Mesenchymal stem cell (in vitro differentiated cells and primary cell): ENCODE data around the gene GATB.

Experiments used
- DNase-seq: peaks from one replicate; pipeline ENCODE4 v3.0.0-alpha.2; 2013
- H2AFZ ChIP-seq: one replicate; pipeline ENCODE4 v1.6.1; 2013; ENCODE audit warnings: low read depth, mild to moderate bottlenecking, control low read depth, inconsistent platforms, low read length, moderate library complexity
- H2AK5ac ChIP-seq: 2 replicates; pipeline ENCODE4 v1.6.1; 2013; ENCODE audit warnings: low read length, moderate library complexity, mild to moderate bottlenecking, inconsistent platforms; ENCODE audit not compliant: severe bottlenecking
- H2BK120ac ChIP-seq: one replicate; pipeline ENCODE4 v1.6.1; 2013; ENCODE audit warnings: low read depth, mild to moderate bottlenecking, inconsistent platforms, low read length, moderate library complexity
- H2BK12ac ChIP-seq, 2 experiments: one replicate each; pipeline ENCODE4 v1.6.1; 2013; ENCODE audit warnings: inconsistent platforms in 2 of 2, low read length in 2 of 2, mild to moderate bottlenecking in 2 of 2, moderate library complexity in 2 of 2, control low read depth in 1 of 2
- H2BK15ac ChIP-seq: one replicate; pipeline ENCODE4 v1.6.1; 2013; ENCODE audit warnings: mild to moderate bottlenecking, low read depth, inconsistent platforms; ENCODE audit not compliant: poor library complexity, severe bottlenecking
- H2BK5ac ChIP-seq: 2 replicates; pipeline ENCODE4 v1.6.1; 2013; ENCODE audit warnings: low read depth, mild to moderate bottlenecking, low read length, control low read depth, inconsistent platforms; ENCODE audit not compliant: poor library complexity, severe bottlenecking
- H3K14ac ChIP-seq, 2 experiments: one replicate each; pipeline ENCODE4 v1.6.1; 2013; ENCODE audit warnings: inconsistent platforms in 2 of 2, low read length in 2 of 2, control low read depth in 1 of 2, mild to moderate bottlenecking in 1 of 2, moderate library complexity in 1 of 2
- H3K18ac ChIP-seq, 2 experiments: one replicate each; pipeline ENCODE4 v1.6.1; 2013; ENCODE audit warnings: inconsistent platforms in 2 of 2, low read length in 2 of 2, control low read depth in 1 of 2, low read depth in 1 of 2, mild to moderate bottlenecking in 1 of 2
- H3K23ac ChIP-seq, 2 experiments: one replicate each; pipeline ENCODE4 v1.6.1; 2013; ENCODE audit warnings: inconsistent platforms in 2 of 2, low read length in 2 of 2, mild to moderate bottlenecking in 2 of 2, moderate library complexity in 2 of 2, control low read depth in 1 of 2
- H3K27ac ChIP-seq: 2 replicates; pipeline ENCODE4 v1.5.1; 2013; ENCODE audit warnings: mild to moderate bottlenecking, moderate library complexity, low read length, control low read depth, inconsistent platforms; ENCODE audit not compliant: poor library complexity, severe bottlenecking
- H3K27me3 ChIP-seq, 2 experiments: 2 replicates each; pipeline versions ENCODE4 v1.6.1 to v1.7.0; 2013; ENCODE audit warnings: low read length in 2 of 2, mild to moderate bottlenecking in 2 of 2, moderate library complexity in 2 of 2, control low read depth in 1 of 2, inconsistent platforms in 1 of 2; ENCODE audit not compliant: control insufficient read depth in 1 of 2, insufficient read depth in 1 of 2
- H3K36me3 ChIP-seq, 2 experiments: 2 replicates each; pipeline versions ENCODE4 v1.6.1 to v1.7.0; 2013; ENCODE audit warnings: low read length in 2 of 2, control low read depth in 1 of 2, inconsistent platforms in 1 of 2, low read depth in 1 of 2, mild to moderate bottlenecking in 1 of 2; ENCODE audit not compliant: insufficient read depth in 2 of 2, control insufficient read depth in 1 of 2
- H3K4ac ChIP-seq, 2 experiments: one replicate each; pipeline ENCODE4 v1.6.1; 2013; ENCODE audit warnings: inconsistent platforms in 2 of 2, low read length in 2 of 2, mild to moderate bottlenecking in 2 of 2, moderate library complexity in 2 of 2, control low read depth in 1 of 2, low read depth in 1 of 2
- H3K4me1 ChIP-seq: 2 replicates; pipeline ENCODE4 v1.6.1; 2013; ENCODE audit warnings: low read depth, low read length, control low read depth; ENCODE audit not compliant: control insufficient read depth, insufficient read depth
- H3K4me2 ChIP-seq: 2 replicates; pipeline ENCODE4 v1.6.1; 2013; ENCODE audit warnings: low read length, mild to moderate bottlenecking, inconsistent platforms; ENCODE audit not compliant: poor library complexity, severe bottlenecking
- H3K4me3 ChIP-seq, 2 experiments: 2 replicates each; pipeline versions ENCODE4 v1.5.1 to v1.7.0; 2013; ENCODE audit warnings: low read length in 2 of 2, mild to moderate bottlenecking in 2 of 2, control low read depth in 1 of 2, low read depth in 1 of 2; ENCODE audit not compliant: insufficient read depth in 1 of 2
- H3K79me1 ChIP-seq: replicated peaks from 2 replicates; pipeline ENCODE4 v1.6.1; 2013; ENCODE audit warnings: mild to moderate bottlenecking, control low read depth, low read length, inconsistent platforms; ENCODE audit not compliant: poor library complexity, severe bottlenecking
- H3K9ac ChIP-seq: 2 replicates; pipeline ENCODE4 v1.7.0; 2013; ENCODE audit warnings: mild to moderate bottlenecking, low read length, moderate library complexity
- H3K9me3 ChIP-seq: 2 replicates; pipeline ENCODE4 v1.7.0; 2013; ENCODE audit warnings: mild to moderate bottlenecking, low read length; ENCODE audit not compliant: control insufficient read depth
- H4K8ac ChIP-seq: one replicate; pipeline ENCODE4 v1.6.1; 2013; ENCODE audit warnings: inconsistent platforms, mild to moderate bottlenecking, low read length, moderate library complexity
- H4K91ac ChIP-seq: one replicate; pipeline ENCODE4 v1.6.1; 2013; ENCODE audit warnings: mild to moderate bottlenecking, low read length, inconsistent platforms
- WGBS: methylation state at CpG from one replicate; pipeline ENCODE4 v1.1.7; 2013; ENCODE audit warnings: mixed read lengths; 5-methylcytosine and 5-hydroxymethylcytosine counted together

GATB gene

DNA sequence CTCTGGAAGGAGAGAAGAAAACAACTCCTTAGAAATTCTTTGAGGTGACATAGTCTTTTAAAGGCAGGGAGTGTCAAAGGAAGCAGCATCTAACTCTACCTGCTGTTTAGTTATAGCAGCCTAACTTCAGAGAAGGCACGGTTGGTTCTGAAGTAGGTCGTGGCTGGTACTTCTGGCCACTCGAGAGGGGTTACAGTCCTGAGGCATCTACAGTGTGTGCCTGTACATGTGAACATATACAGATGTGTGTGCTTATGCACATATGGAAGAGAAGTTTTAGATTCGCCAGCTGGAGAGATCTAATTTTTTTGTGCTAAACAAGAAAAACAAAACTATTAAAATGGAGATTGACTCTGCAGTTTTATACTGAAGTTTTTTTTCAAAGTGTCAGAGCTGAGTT, 52.7 kb downstream of the GATB start:
- Histone ChIP-seq H4K8ac (no peak overlapping the region), H3K18ac (no peak overlapping the region), H2AFZ (no peak overlapping the region), H2BK12ac (no peak overlapping the region), H3K79me1 (no peaks in the 10 kb centered on the region), H3K23ac (no peak overlapping the region), H2AK5ac (no peak overlapping the region), H3K4me2 (no peak overlapping the region), H3K4ac (no peak overlapping the region), H3K27me3 (no peaks in the 10 kb centered on the region), H3K9ac (no peak overlapping the region), H2BK15ac (no peak overlapping the region), H2BK120ac (no peak overlapping the region), H2BK5ac (no peak overlapping the region), H3K4me1 (no peaks in the 10 kb centered on the region), H3K9me3 (no peaks in the 10 kb centered on the region), H3K36me3 (peaks cover 14 to 25% of the 10 kb centered on the region in 2 experiments), H4K91ac (no peak overlapping the region), H3K27ac (no peak overlapping the region), H3K4me3 (no peak overlapping the region), H3K14ac (no peak overlapping the region)
- DNase-seq = no peak
- 93% methylated on average over 4 of the region's 4 CpGs for WGBS

DNA sequence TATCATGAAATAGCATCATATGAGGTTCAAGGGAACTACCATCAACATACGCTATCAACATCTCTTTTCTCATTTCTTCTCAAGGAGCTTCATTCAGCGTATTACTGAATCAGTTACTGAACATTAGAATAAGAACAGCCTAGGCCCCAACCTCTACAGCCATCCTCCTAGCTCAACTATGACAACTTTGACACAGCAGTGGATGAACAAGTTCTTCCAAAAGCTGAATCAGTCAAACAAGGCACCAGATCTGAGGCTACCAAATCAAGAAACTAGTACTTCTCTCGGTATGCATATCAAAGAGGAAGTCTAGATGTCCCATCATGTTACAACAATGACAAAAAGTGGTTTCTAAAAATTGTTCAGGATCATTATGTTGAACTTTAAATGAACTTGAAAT, 57.4 kb downstream of the GATB start:
- Histone ChIP-seq H3K14ac (no peak overlapping the region), H3K27me3 (no peaks in the 10 kb centered on the region), H2BK15ac (no peak overlapping the region), H2BK120ac (no peak overlapping the region), H2BK12ac (no peak overlapping the region), H3K79me1 (no peaks in the 10 kb centered on the region), H3K4ac (no peak overlapping the region), H3K27ac (no peak overlapping the region), H2AFZ (no peak overlapping the region), H4K8ac (no peak overlapping the region), H3K9ac (no peak overlapping the region), H4K91ac (no peak overlapping the region), H3K36me3 (peaks cover 24 to 61% of the 10 kb centered on the region in 2 experiments), H2AK5ac (no peak overlapping the region), H3K9me3 (no peaks in the 10 kb centered on the region), H3K4me2 (no peak overlapping the region), H3K4me1 (no peaks in the 10 kb centered on the region), H2BK5ac (no peak overlapping the region), H3K4me3 (no peak overlapping the region), H3K23ac (no peak overlapping the region), H3K18ac (no peak overlapping the region)
- DNase-seq = no peak
- WGBS = 90% methylated on average over 3 of the region's 3 CpGs

DNA sequence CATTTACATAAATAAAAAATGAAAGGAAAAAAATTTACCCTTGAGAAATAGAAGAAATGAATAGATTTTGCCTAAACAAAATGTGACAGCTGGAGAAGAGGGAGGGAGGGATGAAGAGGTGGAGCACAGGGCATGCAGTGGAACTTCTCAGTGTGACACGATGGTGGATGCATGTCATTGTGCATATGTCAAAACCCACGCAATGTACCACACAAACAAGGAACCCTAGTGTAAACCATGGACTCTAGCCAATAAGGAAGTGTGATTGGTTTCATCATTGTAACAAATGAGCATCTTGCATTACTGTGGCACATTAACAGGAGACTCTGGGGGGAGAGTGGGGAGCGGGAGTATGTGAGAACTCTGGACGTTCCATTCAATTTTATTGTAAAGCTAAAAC, 58.6 kb downstream of the GATB start:
- H2BK12ac ChIP-seq = no peak overlapping the region
- no peak overlapping the region for H2AK5ac ChIP-seq
- H4K8ac ChIP-seq = no peak overlapping the region
- no peak overlapping the region for H3K4ac ChIP-seq
- H3K4me2 ChIP-seq = no peak overlapping the region
- no peak overlapping the region for H2BK5ac ChIP-seq
- no peak overlapping the region for H2BK120ac ChIP-seq
- no peak overlapping the region for H3K14ac ChIP-seq
- no peak overlapping the region for H3K23ac ChIP-seq
- H3K18ac ChIP-seq = no peak overlapping the region
- no peak overlapping the region for H2BK15ac ChIP-seq
- H4K91ac ChIP-seq = no peak overlapping the region
- H2AFZ ChIP-seq = no peak overlapping the region
- peaks cover 15 to 60% of the 10 kb centered on the region in 2 experiments for H3K36me3 ChIP-seq
- DNase-seq = no peak
- no peak overlapping the region for H3K27ac ChIP-seq
- no peaks in the 10 kb centered on the region for H3K27me3 ChIP-seq
- H3K79me1 ChIP-seq = no peaks in the 10 kb centered on the region
- no peak overlapping the region for H3K4me3 ChIP-seq
- no peaks in the 10 kb centered on the region for H3K4me1 ChIP-seq
- WGBS = 70% methylated on average over 2 of the region's 4 CpGs
- no peak overlapping the region for H3K9ac ChIP-seq
- no peaks in the 10 kb centered on the region for H3K9me3 ChIP-seq

DNA sequence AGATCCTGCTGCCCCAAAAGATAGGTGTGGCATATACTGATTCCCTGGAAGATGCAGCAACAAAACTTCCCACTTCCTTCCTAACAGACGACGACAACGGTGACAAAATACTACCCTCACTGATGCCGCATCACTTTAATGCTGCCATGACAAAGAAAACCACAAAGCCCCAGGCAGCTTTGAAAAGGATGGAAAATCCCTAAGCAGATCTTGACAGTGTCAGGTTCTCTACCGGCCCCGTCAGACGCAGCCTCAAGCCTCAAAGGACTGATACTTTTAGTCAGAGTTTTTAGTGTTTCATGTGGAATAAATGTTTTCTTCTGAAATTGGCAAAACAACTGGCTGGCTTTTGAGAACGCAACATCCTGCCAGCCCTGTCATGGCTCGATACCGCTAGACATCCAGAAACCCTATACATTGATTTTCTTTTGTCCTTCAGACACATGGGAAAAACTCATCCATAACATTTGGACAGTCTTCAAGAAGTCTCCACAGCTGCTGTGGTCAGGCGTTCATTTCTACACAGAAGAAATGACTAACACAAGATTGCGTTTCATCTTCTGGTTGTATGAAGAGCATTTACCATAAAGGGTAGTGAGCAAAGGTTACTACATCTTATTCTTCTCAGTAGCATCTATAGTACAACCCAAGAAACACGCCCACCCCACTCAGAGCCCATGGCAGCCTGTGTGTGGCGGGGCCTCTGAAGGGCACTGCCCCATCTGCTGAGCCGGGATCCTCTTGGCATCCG, 60.1 kb downstream of the GATB start:
- no peaks in the 10 kb centered on the region for H3K9me3 ChIP-seq
- H3K79me1 ChIP-seq = no peaks in the 10 kb centered on the region
- no peak overlapping the region for H4K91ac ChIP-seq
- no peak overlapping the region for H3K18ac ChIP-seq
- H3K4me3 ChIP-seq = no peak overlapping the region
- H3K27me3 ChIP-seq = no peaks in the 10 kb centered on the region
- H2BK15ac ChIP-seq = no peak overlapping the region
- no peak overlapping the region for H3K23ac ChIP-seq
- H3K36me3 ChIP-seq = peaks cover 15 to 59% of the 10 kb centered on the region in 2 experiments
- H3K4me1 ChIP-seq = no peaks in the 10 kb centered on the region
- no peak overlapping the region for H2BK12ac ChIP-seq
- no peak overlapping the region for H2AFZ ChIP-seq
- no peak overlapping the region for H3K27ac ChIP-seq
- DNase-seq = no peak
- no peak overlapping the region for H3K9ac ChIP-seq
- H3K4me2 ChIP-seq = no peak overlapping the region
- no peak overlapping the region for H2AK5ac ChIP-seq
- WGBS = 95% methylated on average over 16 of the region's 16 CpGs
- H2BK5ac ChIP-seq = no peak overlapping the region
- H2BK120ac ChIP-seq = no peak overlapping the region
- no peak overlapping the region for H3K4ac ChIP-seq
- no peak overlapping the region for H4K8ac ChIP-seq
- H3K14ac ChIP-seq = no peak overlapping the region
